HEK293 (cell line): Measurements from ENCODE around the gene FOXP1.

ENCODE experiments used
- CTCF ChIA-PET: fragments of 350-600 bp; formaldehyde crosslinking; extraction: SDS; loops from one replicate; lab custom pipeline; 2021; ENCODE audit warnings: antibody characterized with exemption; lab: Yijun Ruan, JAX
- POLR2A ChIA-PET: fragments of 300-600 bp; formaldehyde crosslinking; extraction: SDS; loops from one replicate; lab custom pipeline; 2020; ENCODE audit warnings: antibody characterized with exemption, inconsistent platforms; lab: Yijun Ruan, JAX
- H3K27ac ChIP-seq: fragments of 200-500 bp; sonication (Bioruptor generic); 2 replicates; pipeline ENCODE4 v1.5.1; 2014; ENCODE audit warnings: low read depth, low read length, control low read depth, inconsistent platforms; ENCODE audit errors: extremely low read depth
- H3K36me3 ChIP-seq, 2 experiments: fragments of 200-500 bp in 1 of 2; sonication (Bioruptor generic) in 1 of 2; 1 replicate in 1 of 2; 2 replicates in 1 of 2; pipeline ENCODE4 v1.5.1; 2014 to 2017; ENCODE audit warnings: inconsistent platforms in 2 of 2, low read length in 2 of 2; ENCODE audit not compliant: control insufficient read depth in 2 of 2, insufficient read depth in 1 of 2
- H3K4me1 ChIP-seq: fragments of 200-500 bp; sonication (Bioruptor generic); 2 replicates; pipeline ENCODE4 v1.5.1; 2014; ENCODE audit warnings: mild to moderate bottlenecking, low read length, inconsistent platforms; ENCODE audit not compliant: control insufficient read depth, insufficient read depth
- H3K4me3 ChIP-seq: 2 replicates; pipeline ENCODE4 v1.5.1; 2011; ENCODE audit warnings: low read depth, mild to moderate bottlenecking, control low read depth, low read length, moderate library complexity
- H3K9me3 ChIP-seq: fragments of 200-500 bp; sonication (Bioruptor generic); 2 replicates; pipeline ENCODE4 v1.5.1; 2014; ENCODE audit warnings: low read depth, low read length, inconsistent platforms; ENCODE audit not compliant: control insufficient read depth, insufficient read depth
- BCL11A ChIP-seq: fragments of 450-650 bp; formaldehyde crosslinking; IDR thresholded peaks from 2 replicates; pipeline ENCODE4 v1.5.1; 2016; ENCODE audit warnings: low read depth, missing biosample characterization, missing genetic modification characterization
- BCL6B ChIP-seq: fragments of 450-650 bp; formaldehyde crosslinking; IDR thresholded peaks from 2 replicates; pipeline ENCODE4 v1.5.1; 2017; ENCODE audit warnings: missing biosample characterization, missing genetic modification characterization
- FEZF1 ChIP-seq: fragments of 450-650 bp; formaldehyde crosslinking; IDR thresholded peaks from 2 replicates; pipeline ENCODE4 v1.5.1; 2016; ENCODE audit warnings: missing biosample characterization, missing genetic modification characterization
- KLF7 ChIP-seq: fragments of 450-650 bp; formaldehyde crosslinking; IDR thresholded peaks from 2 replicates; pipeline ENCODE4 v1.5.1; 2016; ENCODE audit warnings: missing biosample characterization, missing genetic modification characterization, borderline replicate concordance
- SP3 ChIP-seq: fragments of 450-650 bp; formaldehyde crosslinking; IDR thresholded peaks from 2 replicates; pipeline ENCODE4 v1.5.1; 2016; ENCODE audit warnings: missing biosample characterization, missing genetic modification characterization
- ZBTB17 ChIP-seq: fragments of 450-650 bp; formaldehyde crosslinking; IDR thresholded peaks from 2 replicates; pipeline ENCODE4 v1.5.1; 2016; ENCODE audit warnings: missing biosample characterization, missing genetic modification characterization
- ZFP3 ChIP-seq: fragments of 450-650 bp; formaldehyde crosslinking; IDR thresholded peaks from 2 replicates; pipeline ENCODE4 v1.5.1; 2016; ENCODE audit warnings: low read depth, missing biosample characterization, missing genetic modification characterization
- ZNF140 ChIP-seq: fragments of 450-650 bp; formaldehyde crosslinking; IDR thresholded peaks from 2 replicates; pipeline ENCODE4 v1.5.1; 2016; ENCODE audit warnings: missing biosample characterization, missing genetic modification characterization
- ZNF19 ChIP-seq: fragments of 450-650 bp; formaldehyde crosslinking; IDR thresholded peaks from 2 replicates; pipeline ENCODE4; 2016; ENCODE audit warnings: missing biosample characterization, missing genetic modification characterization, low read depth
- ZNF239 ChIP-seq: fragments of 450-650 bp; formaldehyde crosslinking; IDR thresholded peaks from 2 replicates; pipeline ENCODE4 v1.5.1; 2016; ENCODE audit warnings: missing biosample characterization, missing genetic modification characterization
- ZNF24 ChIP-seq: fragments of 450-650 bp; formaldehyde crosslinking; IDR thresholded peaks from 2 replicates; pipeline ENCODE4 v1.5.1; 2016; ENCODE audit warnings: missing biosample characterization, missing genetic modification characterization
- ZNF266 ChIP-seq: fragments of 450-650 bp; formaldehyde crosslinking; IDR thresholded peaks from 2 replicates; pipeline ENCODE4 v1.5.1; 2016; ENCODE audit warnings: missing biosample characterization, missing genetic modification characterization, low read depth
- ZNF366 ChIP-seq: fragments of 450-650 bp; formaldehyde crosslinking; conservative IDR thresholded peaks from 2 replicates; pipeline ENCODE4 v1.5.1; 2016; ENCODE audit warnings: missing biosample characterization, missing genetic modification characterization
- ZNF404 ChIP-seq: fragments of 450-650 bp; formaldehyde crosslinking; IDR thresholded peaks from 2 replicates; pipeline ENCODE4 v1.5.1; 2017; ENCODE audit warnings: missing biosample characterization, missing genetic modification characterization
- ZNF416 ChIP-seq: fragments of 450-650 bp; formaldehyde crosslinking; IDR thresholded peaks from 2 replicates; pipeline ENCODE4 v1.5.1; 2016; ENCODE audit warnings: missing biosample characterization, missing genetic modification characterization
- ZNF433 ChIP-seq: fragments of 450-650 bp; formaldehyde crosslinking; IDR thresholded peaks from 2 replicates; pipeline ENCODE4 v1.5.1; 2016; ENCODE audit warnings: missing biosample characterization, missing genetic modification characterization, low read depth
- ZNF48 ChIP-seq: fragments of 450-650 bp; formaldehyde crosslinking; IDR thresholded peaks from 2 replicates; pipeline ENCODE4 v1.5.1; 2016; ENCODE audit warnings: missing biosample characterization, missing genetic modification characterization
- ZNF518A ChIP-seq: fragments of 450-650 bp; formaldehyde crosslinking; conservative IDR thresholded peaks from 2 replicates; pipeline ENCODE4 v1.5.1; 2016; ENCODE audit warnings: low read depth, missing biosample characterization, missing genetic modification characterization
- ZNF530 ChIP-seq: fragments of 450-650 bp; formaldehyde crosslinking; IDR thresholded peaks from 2 replicates; pipeline ENCODE4 v1.5.1; 2016; ENCODE audit warnings: low read depth, missing biosample characterization, missing genetic modification characterization
- ZNF544 ChIP-seq: fragments of 450-650 bp; formaldehyde crosslinking; IDR thresholded peaks from 2 replicates; pipeline ENCODE4 v1.5.0; 2017; ENCODE audit warnings: missing biosample characterization, missing genetic modification characterization
- ZNF548 ChIP-seq: fragments of 450-650 bp; formaldehyde crosslinking; IDR thresholded peaks from 2 replicates; pipeline ENCODE4 v1.5.1; 2016; ENCODE audit warnings: missing biosample characterization, missing genetic modification characterization
- ZNF580 ChIP-seq: fragments of 450-650 bp; formaldehyde crosslinking; IDR thresholded peaks from 2 replicates; pipeline ENCODE4 v1.5.1; 2016; ENCODE audit warnings: missing biosample characterization, missing genetic modification characterization
- ZNF629 ChIP-seq: fragments of 450-650 bp; formaldehyde crosslinking; IDR thresholded peaks from 2 replicates; pipeline ENCODE4 v1.5.1; 2017; ENCODE audit warnings: missing biosample characterization, missing genetic modification characterization
- ZNF639 ChIP-seq: fragments of 450-650 bp; formaldehyde crosslinking; IDR thresholded peaks from 2 replicates; pipeline ENCODE4 v1.5.1; 2016; ENCODE audit warnings: missing biosample characterization, missing genetic modification characterization
- ZNF692 ChIP-seq: fragments of 450-650 bp; formaldehyde crosslinking; IDR thresholded peaks from 2 replicates; pipeline ENCODE4 v1.5.1; 2016; ENCODE audit warnings: missing biosample characterization, missing genetic modification characterization
- ZNF768 ChIP-seq: fragments of 450-650 bp; formaldehyde crosslinking; IDR thresholded peaks from 2 replicates; pipeline ENCODE4 v1.5.1; 2018; ENCODE audit warnings: missing biosample characterization, mild to moderate bottlenecking, missing genetic modification characterization
- ZNF777 ChIP-seq: fragments of 450-650 bp; formaldehyde crosslinking; IDR thresholded peaks from 2 replicates; pipeline ENCODE4 v1.5.1; 2017; ENCODE audit warnings: missing biosample characterization, missing genetic modification characterization, borderline replicate concordance
- ZNF791 ChIP-seq: fragments of 450-650 bp; formaldehyde crosslinking; IDR thresholded peaks from 2 replicates; pipeline ENCODE4 v1.5.1; 2016; ENCODE audit warnings: missing biosample characterization, missing genetic modification characterization
- ZNF830 ChIP-seq: fragments of 450-650 bp; IDR thresholded peaks from 2 replicates; pipeline ENCODE4 v1.5.0; 2018; ENCODE audit warnings: missing biosample characterization, missing genetic modification characterization, low read depth, mild to moderate bottlenecking, moderate library complexity
- ZNF837 ChIP-seq: fragments of 450-650 bp; formaldehyde crosslinking; IDR thresholded peaks from 2 replicates; pipeline ENCODE4 v1.5.1; 2016; ENCODE audit warnings: missing biosample characterization, missing genetic modification characterization

The FOXP1 gene

GRCh38 chr3:71154846-71155245, 428.7 kb downstream of the FOXP1 start:
- CTCF ChIA-PET = interaction anchor here (0.6 kb wide), 1 partner anchor 602 kb away, joined by 5 read pairs; no protein-coding TSS in a partner anchor
- Histone ChIP-seq H3K27ac (no peak overlapping the region), H3K9me3 (no peaks in the 10 kb centered on the region), H3K4me1 (no peaks in the 10 kb centered on the region; the same call in 1 of the 2 replicates), H3K4me3 (no peak overlapping the region), H3K36me3 (no peaks in the 10 kb centered on the region)
- POLR2A ChIA-PET = no interaction called here
- TF ChIP-seq ZFP3 (tag by site-specific recombination) = no peak
- TF ChIP-seq ZNF830 (tag by site-specific recombination) = no peak
- TF ChIP-seq SP3 (tag by site-specific recombination) = no peak
- no peak for TF ChIP-seq ZNF48
- no peak for TF ChIP-seq ZBTB17 (tag by site-specific recombination)
- no peak for TF ChIP-seq ZNF548
- no peak for TF ChIP-seq ZNF768
- TF ChIP-seq ZNF433 (tag by site-specific recombination) = no peak
- no peak for TF ChIP-seq ZNF366 (tag by site-specific recombination)
- no peak for TF ChIP-seq ZNF544 (tag by site-specific recombination)
- no peak for TF ChIP-seq ZNF777 (tag by site-specific recombination)
- TF ChIP-seq FEZF1 = no peak
- TF ChIP-seq BCL6B = no peak

GRCh38 chr3:71153713-71154112, 429.8 kb downstream of the FOXP1 start:
- Histone ChIP-seq H3K36me3 (no peaks in the 10 kb centered on the region), H3K4me1 (no peaks in the 10 kb centered on the region; the same call in 1 of the 2 replicates), H3K4me3 (no peak overlapping the region), H3K27ac (no peak overlapping the region), H3K9me3 (no peaks in the 10 kb centered on the region)
- CTCF ChIA-PET = no interaction called here
- POLR2A ChIA-PET = no interaction called here
- TF ChIP-seq ZNF837 = no peak
- TF ChIP-seq ZNF580 = no peak
- no peak for TF ChIP-seq ZNF19
- TF ChIP-seq ZNF530 = no peak
- TF ChIP-seq ZNF239 = no peak
- TF ChIP-seq ZNF518A (tag by site-specific recombination) = no peak
- no peak for TF ChIP-seq ZNF791 (tag by site-specific recombination)
- no peak for TF ChIP-seq KLF7 (tag by site-specific recombination)
- TF ChIP-seq ZNF639 = no peak
- no peak for TF ChIP-seq ZNF416 (tag by site-specific recombination)
- TF ChIP-seq ZNF404 (tag by site-specific recombination) = no peak
- no peak for TF ChIP-seq ZNF140 (tag by site-specific recombination)
- TF ChIP-seq ZNF629 (tag by site-specific recombination) = no peak
- TF ChIP-seq BCL11A (tag by site-specific recombination) = no peak
- no peak for TF ChIP-seq ZNF24
- TF ChIP-seq ZNF692 (tag by site-specific recombination) = no peak
- TF ChIP-seq ZNF266 (tag by site-specific recombination) = no peak
